ENCODE data around the gene HELZ.
"Not testable (repeated sequence)": the region's sequence is repeated elsewhere in the genome, so short reads cannot be mapped to it uniquely, and the experiment has no call there.

Gene HELZ

GRCh38 chr17:67046398-67046797 lies 198.6 kb downstream of the HELZ start:
- DNase-seq: no peak

- DNase-seq: no peak
Measured at GRCh38 chr17:67044940-67045339, 200.1 kb downstream of the HELZ start.

- DNase-seq: no peak
Measured at GRCh38 chr17:67044016-67044772, 200.8 kb downstream of the HELZ start, which contains the start of gene CACNG1. Gene CACNG1, plus strand, starts transcription at chr17:67044554. Its CDS starts 107 bp downstream, at chr17:67044661.

GRCh38 chr17:67043283-67043682 lies 201.7 kb downstream of the HELZ start:
- DNase-seq: no peak

GRCh38 chr17:67041941-67042899 lies 202.8 kb downstream of the HELZ start:
- no peak for DNase-seq

GRCh38 chr17:67041531-67041930 lies 203.5 kb downstream of the HELZ start:
- DNase-seq: no peak

GRCh38 chr17:67041119-67041518 lies 203.9 kb downstream of the HELZ start:
- DNase-seq: not testable (repeated sequence)

GRCh38 chr17:67040652-67041051 lies 204.3 kb downstream of the HELZ start:
- DNase-seq: no peak

GRCh38 chr17:67038861-67039365 lies 206.1 kb downstream of the HELZ start:
- no peak for DNase-seq

- no peak for DNase-seq
Measured at GRCh38 chr17:67035131-67036083, 209.6 kb downstream of the HELZ start.

- DNase-seq: no peak
Measured at GRCh38 chr17:67033613-67034012, 211.4 kb downstream of the HELZ start.

- DNase-seq: no peak
Measured at GRCh38 chr17:67032985-67033384, 212.0 kb downstream of the HELZ start.

GRCh38 chr17:67032382-67032781 lies 212.6 kb downstream of the HELZ start:
- no peak for DNase-seq

GRCh38 chr17:67030641-67031040 lies 214.4 kb downstream of the HELZ start:
- no peak for DNase-seq

- DNase-seq: no peak
Measured at GRCh38 chr17:67027031-67027628, 217.9 kb downstream of the HELZ start.

GRCh38 chr17:67026341-67026740 lies 218.7 kb downstream of the HELZ start:
- DNase-seq: no peak

- DNase-seq: no peak
Measured at GRCh38 chr17:67025216-67025792, 219.7 kb downstream of the HELZ start.

- no peak for DNase-seq
Measured at GRCh38 chr17:67024736-67025135, 220.3 kb downstream of the HELZ start.

GRCh38 chr17:67022451-67022810 lies 222.6 kb downstream of the HELZ start:
- no peak for DNase-seq

- no peak for DNase-seq
Measured at GRCh38 chr17:67021743-67022450, 223.1 kb downstream of the HELZ start.

GRCh38 chr17:67021196-67021595 lies 223.8 kb downstream of the HELZ start:
- DNase-seq: no peak

Measured in activated T-cell treated with anti-CD3 and anti-CD28 coated beads for 4 hours (primary cell).